ENCODE results near the gene MRC1.
A peak's percentile ranks its signal among the peaks of the same experiment; 100 is the strongest.

The MRC1 gene

GRCh38 chr10:17808971-17809841 is at the start of gene MRC1:
TSS of gene MRC1 (plus strand) at chr10:17809348. CDS start at chr10:17809466, 118 bp downstream.
- DNase-seq, result peak in 1 of 2 donors; percentile 47

DNA sequence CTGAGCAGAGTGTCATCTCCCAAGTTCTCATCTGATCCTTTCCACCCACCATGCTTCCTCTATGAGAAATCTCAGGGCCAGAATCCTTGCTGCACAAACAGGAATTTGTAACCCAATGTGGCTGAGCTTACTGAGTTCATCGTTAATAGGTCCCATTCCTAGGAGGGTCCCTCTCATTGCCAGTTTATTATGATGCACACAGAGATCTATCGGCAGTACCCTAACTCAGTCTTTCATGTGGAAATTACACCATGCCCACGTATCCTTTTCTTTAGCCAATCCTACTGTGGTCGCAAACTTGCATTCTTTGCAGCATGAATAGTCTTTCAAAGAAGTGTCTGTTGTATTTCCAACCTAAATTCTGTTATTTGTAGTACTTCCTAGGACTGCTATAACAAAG is 45.0 kb upstream of the MRC1 start:
- DNase-seq, result peak; percentile 25 to 45

GRCh38 chr10:17765602-17766001 is 43.5 kb upstream of the MRC1 start:
- no peak for DNase-seq

DNA sequence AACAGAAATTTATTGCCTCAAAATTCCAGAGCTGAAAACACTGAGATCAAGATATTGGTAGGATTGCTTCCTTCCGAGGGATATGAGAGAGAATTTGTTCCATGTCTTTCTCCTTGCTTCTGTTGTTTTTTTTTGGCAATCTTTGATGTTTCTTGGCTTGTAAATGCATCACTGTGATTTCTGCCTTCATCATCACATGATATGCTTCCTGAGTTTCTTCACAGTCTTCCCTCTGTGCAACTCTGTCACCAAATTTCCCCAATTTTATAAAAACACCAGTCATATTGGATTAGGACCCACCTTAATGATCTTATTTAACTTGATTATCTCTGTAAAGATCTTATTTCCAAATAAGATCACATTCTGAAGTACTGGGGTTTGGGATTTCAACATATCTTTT is 42.4 kb upstream of the MRC1 start:
- peak; percentile 62 to 72 for DNase-seq

- DNase-seq, result peak; percentile 80 to 84
These were observed 40.7 kb upstream of the MRC1 start for GRCh38 chr10:17768496-17768895.

GRCh38 chr10:17768957-17769356 is 40.2 kb upstream of the MRC1 start:
- DNase-seq, result peak in 1 of 2 donors; percentile 35

DNA sequence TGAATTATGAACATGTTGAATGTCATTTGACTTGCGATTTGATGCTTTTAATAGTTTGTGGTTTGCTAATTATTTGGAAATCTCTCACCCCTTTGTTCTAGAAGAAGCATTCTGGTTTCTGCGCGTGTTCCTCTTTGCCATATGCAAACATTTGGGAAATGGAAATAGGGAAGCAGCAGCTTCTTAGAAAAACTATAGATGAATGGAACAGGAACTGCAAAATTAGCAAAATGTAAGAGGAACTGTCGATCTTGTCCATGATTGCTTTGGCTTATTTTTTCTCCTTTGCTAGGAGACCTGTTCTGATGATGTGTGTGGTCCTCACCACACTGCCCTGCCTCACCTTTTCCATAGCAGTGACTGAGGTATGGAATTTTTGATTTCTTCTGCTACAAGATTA is 38.1 kb upstream of the MRC1 start:
- DNase-seq, result peak; percentile 81 to 84

GRCh38 chr10:17779784-17780183 is 29.4 kb upstream of the MRC1 start:
- DNase-seq, result no peak

GRCh38 chr10:17780727-17781126 is 28.4 kb upstream of the MRC1 start:
- DNase-seq, result no peak

DNA sequence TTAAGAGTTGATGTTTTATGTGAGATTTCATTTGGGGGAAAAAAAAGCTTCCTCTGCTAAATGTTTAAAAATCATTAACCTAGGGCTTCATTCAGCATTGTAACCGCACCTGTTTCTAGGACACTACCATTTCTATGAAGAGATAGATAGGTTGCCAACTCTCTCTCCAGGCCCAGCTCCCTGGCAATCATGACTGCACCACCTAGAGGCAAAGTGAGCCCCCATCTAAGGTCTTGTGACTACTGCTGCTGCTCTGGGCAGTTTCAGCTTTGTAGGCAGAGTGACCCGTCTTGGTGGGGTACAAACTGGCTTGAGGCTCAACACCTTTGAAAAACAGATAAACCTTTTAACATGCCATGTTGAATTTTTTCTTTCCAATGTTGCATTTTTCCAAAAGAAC is 27.3 kb upstream of the MRC1 start:
- no peak for DNase-seq

- DNase-seq, result no peak
These were observed 26.1 kb upstream of the MRC1 start for GRCh38 chr10:17782921-17783665.

- no peak for DNase-seq
These were observed 25.4 kb upstream of the MRC1 start for GRCh38 chr10:17783751-17784150.

GRCh38 chr10:17784688-17785087 is 24.5 kb upstream of the MRC1 start:
- DNase-seq, result peak; percentile 66 to 75

DNA sequence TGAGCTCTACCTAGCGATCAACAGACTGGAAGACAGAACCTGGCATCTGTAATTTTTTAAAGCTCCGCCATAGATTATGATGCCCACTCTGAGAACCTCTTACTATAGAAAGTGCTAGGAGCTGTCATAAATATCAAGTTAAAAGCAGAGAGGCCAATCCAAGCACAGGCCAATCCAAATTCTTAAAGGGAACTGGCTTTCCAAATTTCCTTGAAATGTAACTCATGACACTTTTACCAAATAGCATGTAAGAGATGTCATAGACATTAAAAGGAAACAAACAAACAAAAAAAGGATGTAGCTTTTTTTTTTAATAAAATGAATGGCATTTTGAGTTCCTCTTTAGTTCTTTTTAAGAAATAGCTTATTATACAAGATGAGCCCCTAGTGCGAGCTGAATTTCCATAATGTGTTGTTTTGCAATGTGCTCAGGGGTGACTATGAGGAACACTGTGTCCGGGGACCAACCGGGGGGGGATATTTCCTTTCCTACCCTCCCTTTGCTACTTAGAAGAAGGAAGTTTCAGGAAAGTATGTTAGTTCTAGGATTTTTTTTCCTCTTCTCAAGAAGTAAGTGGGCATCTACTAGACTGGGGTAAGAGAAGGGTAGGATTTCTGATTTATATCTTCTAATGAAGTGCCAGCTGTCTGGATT is 23.7 kb upstream of the MRC1 start:
- peak; percentile 91 to 94 for DNase-seq

DNA sequence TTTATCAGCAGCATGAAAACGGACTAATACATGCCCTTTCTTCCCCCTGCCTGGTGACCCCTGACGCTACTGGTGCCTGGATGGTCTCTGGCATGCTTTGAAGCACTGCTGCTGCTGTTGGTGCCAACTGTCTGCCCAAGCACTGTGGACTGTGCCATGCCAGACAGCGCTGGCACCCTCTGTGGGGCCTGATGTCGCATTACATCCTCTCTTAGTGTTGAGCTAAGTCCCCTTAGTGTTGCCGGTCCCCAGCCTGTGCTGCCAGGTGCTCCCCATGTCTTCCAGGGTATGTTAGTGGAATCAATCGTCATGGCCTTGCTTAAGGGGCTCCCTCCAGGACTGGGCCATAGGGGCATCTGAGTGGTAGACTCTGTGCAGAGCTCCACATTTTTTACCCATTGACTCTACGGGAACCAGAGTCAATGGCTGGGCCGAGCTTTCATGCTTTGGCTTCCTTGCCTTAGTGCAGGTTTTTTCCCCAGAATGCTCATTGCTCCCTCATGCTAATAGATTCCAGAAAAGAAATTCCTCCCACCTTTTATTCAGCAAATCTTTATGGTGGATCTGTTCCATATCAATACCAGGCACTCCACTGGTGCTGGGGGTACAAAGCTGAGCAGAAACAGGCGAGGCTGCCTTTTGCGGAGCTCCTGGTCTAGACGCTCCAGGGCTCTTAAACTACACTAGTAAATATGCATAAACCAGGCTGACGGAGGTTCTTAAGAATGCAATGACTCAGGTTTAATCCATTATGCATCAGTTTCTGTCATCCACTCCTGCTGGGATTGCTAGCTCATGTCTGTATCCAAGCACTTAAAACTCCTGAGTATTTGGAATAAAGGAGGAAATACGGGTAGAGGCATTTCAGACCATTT is 21.8 kb upstream of the MRC1 start:
- DNase-seq, result no peak

DNA sequence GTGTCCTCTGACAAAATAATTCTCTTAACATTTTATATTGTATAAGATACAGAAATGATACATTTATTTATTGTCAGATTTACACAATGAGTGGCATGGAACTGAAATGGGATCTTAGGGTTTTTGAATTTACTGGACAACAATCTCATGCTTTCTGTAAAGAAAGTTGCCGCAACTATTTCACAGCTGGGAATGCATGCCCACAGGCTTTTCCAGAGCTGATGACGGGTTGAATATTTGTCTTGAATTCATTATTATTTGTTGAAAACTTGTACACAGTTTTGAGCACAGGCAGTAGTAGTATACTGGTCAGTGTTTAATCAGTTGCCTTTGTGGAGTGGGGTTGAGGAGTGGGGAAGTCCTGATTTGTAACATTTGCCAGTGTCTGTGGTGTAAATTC is 20.5 kb upstream of the MRC1 start:
- no peak for DNase-seq

GRCh38 chr10:17789396-17789795 is 19.8 kb upstream of the MRC1 start:
- no peak for DNase-seq

DNA sequence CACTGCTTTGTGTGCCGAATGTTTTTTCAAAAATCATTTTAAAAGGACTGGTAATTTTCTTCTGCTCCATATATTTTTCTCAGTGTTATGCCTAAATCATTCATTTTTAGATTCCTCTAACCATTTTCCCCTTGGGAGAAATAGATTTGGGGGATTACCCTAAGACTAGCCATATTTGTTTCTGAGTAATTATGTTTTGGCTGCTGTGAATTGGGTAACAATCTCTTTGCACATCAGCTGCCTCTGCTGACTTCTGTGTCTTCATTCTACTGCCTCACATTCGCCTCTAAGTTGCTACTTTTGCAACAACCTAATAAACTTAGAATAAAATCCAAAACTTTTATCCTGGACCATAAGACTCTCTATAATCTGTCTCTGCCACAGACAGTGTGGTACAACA is 18.5 kb upstream of the MRC1 start:
- peak; percentile 62 to 80 for DNase-seq

DNA sequence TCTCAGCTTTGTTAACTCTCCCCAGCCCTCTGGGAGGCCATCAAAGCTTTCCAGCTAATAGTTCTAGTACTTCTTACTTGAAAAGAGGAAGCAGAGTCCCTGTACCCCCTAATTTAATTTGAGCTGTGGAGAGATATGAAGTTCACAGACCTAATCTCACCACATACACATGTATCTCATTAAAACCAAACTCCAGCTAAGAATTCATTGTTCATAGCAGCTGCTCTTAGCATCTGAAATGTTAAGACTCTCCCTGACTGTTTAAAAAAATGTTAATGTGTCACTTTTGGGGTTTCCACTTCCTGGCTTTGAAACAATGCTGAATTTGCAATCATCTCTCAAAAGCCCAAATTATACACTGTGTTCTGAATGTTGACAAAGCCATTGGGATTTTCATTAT is 16.2 kb upstream of the MRC1 start:
- no peak for DNase-seq

- no peak for DNase-seq
These were observed 15.1 kb upstream of the MRC1 start for GRCh38 chr10:17793823-17794644.

DNA sequence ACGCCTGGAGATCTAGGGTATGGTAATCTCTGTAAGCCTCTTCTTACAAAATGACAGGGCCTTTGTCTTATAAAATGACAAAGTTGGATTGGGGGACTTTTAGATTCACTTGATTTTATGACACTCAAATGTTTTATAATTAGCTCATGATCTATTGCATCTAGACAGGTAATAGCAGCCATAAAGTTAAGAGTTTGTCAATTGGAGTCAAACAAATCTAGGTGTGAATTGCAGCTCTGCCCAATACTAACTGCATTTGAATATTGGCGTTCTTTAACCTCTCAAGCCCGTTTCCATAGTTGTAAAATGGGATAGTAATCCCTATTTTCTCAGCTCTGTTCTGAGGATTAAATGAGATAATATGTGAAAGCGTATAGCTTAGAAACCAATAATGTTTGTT is 14.1 kb upstream of the MRC1 start:
- DNase-seq, result no peak

Data from inflammatory macrophage treated with lipopolysaccharide for 1 hour (primary cell).